LHCN-M2 (cell line): Measurements from ENCODE around the gene LUC7L3. TPM values are rescaled to one million over a fixed set of nuclear protein-coding genes. Genes with fewer than 3 reads are reported as not detected.
"Not testable (repeated sequence)": the region's sequence is repeated elsewhere in the genome, so short reads cannot be mapped to it uniquely, and the experiment has no call there.

Source experiments
- DNase-seq: peaks from one replicate; pipeline ENCODE4 v3.0.0-alpha.2; 2012; ENCODE audit warnings: low read depth
- total RNA-seq: library from RNA; depleted of rRNA; stranded (reverse); fragments of >200 nt; gene quantifications from 2 replicates; pipeline ENCODE4 v1.2.3, GENCODE V29; 2014

The LUC7L3 gene
- total RNA-seq, 1 experiment from 2014 or later = 44.8 TPM

- DNase-seq = peak; percentile 43
These were observed 11.1 kb upstream of the LUC7L3 start for GRCh38 chr17:50708050-50709000.

DNA sequence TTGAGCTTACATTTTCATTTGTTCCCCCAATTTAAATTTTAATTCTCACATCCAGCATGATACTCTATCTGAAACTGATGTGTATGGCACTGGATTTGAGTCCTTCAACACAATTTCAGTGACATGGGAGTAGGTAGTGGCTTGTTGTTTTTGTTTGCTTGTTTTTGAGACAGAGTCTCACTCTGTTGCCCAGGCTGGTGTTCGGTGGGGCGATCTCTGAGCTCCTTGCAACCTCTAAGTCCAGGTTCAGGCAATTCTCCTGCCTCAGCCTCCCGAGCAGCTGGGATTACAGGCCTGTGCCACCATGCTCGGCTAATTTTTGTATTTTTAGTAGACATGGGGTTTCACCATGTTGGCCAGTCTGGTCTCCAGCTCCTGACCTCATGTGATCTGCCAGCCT, 10.3 kb upstream of the LUC7L3 start:
- not testable (repeated sequence) for DNase-seq

DNA sequence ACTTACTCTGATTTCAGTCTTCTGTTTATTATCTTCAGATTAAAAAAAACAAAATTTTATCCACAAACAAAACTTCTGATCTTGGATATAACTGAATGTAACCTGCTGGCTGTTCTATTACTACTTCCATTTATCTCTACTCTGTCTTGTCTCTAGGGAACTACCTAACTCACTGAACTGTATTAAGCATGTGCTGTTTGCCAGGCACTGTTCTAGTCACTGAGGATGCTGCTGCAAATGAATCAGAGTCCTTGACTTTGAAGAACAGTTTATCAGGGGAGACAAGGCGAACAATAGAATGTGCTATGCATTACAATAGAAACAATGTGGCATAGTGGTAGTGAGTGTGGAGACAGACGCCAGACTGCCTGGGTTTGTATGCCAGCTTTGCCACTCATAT, 9.4 kb upstream of the LUC7L3 start:
- no peak for DNase-seq

GRCh38 chr17:50710650-50711049, 8.8 kb upstream of the LUC7L3 start:
- DNase-seq = no peak

DNA sequence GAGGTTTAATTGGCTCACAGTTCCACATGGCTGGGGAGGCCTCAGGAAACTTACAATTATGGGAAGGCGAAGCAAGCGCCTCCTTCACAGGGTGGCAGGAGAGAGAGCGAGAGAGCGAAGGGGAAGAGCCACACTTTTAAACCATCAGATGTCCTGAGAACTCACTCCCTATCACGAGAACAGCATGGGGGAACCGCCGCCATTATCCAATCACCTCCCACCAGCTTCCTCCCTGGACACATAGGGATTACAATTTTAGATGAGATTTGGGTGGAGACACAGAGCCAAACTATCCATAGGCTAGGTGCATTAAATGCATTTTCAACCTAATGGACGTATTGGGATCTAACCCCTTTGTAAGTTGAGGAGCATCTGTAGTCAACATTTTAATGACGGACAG, 6.8 kb upstream of the LUC7L3 start:
- DNase-seq = no peak

DNA sequence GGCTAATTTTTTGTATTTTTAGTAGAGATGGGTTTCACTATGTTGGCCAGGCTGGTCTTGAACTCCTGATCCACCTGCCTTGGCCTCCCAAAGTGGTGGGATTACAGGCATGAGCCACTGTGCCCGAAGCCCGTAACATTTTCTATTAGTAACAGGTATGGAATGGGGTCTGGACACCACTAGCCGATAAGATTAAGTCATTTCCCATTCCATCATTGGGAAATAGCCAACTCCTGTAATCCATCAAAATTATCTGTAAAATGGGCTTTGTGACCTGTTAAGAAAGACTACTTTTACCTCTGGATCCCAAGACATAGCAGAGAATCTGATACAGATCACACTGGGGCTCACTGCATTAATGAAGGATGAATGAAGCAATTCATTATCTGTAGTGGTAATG, 3.9 kb upstream of the LUC7L3 start:
- DNase-seq = no peak

GRCh38 chr17:50719924-50720794, 756 bp downstream of the LUC7L3 start:
- no peak for DNase-seq

- DNase-seq = no peak
These were observed 2.0 kb downstream of the LUC7L3 start for GRCh38 chr17:50721194-50722010.

GRCh38 chr17:50722746-50723145, 3.3 kb downstream of the LUC7L3 start:
- DNase-seq = no peak

DNA sequence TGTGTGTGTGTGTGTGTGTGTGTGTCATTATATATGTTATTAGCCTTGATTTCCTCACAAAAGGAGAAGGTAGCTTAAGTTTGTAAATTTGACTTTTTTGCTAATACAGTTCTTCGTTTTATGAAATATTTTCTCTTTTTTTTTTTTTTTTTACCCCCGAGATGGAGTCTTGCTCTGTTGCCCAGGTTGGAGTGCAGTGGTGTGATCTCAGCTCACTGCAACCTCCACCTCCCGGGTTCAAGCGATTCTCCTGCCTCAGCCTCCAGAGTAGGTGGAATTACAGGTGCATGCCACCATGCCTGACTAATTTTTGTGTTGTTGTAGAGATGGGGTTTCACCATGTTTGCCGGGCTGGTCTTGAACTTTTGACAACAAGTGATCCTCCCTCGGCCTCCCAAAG, 5.2 kb downstream of the LUC7L3 start:
- DNase-seq = not testable (repeated sequence)

DNA sequence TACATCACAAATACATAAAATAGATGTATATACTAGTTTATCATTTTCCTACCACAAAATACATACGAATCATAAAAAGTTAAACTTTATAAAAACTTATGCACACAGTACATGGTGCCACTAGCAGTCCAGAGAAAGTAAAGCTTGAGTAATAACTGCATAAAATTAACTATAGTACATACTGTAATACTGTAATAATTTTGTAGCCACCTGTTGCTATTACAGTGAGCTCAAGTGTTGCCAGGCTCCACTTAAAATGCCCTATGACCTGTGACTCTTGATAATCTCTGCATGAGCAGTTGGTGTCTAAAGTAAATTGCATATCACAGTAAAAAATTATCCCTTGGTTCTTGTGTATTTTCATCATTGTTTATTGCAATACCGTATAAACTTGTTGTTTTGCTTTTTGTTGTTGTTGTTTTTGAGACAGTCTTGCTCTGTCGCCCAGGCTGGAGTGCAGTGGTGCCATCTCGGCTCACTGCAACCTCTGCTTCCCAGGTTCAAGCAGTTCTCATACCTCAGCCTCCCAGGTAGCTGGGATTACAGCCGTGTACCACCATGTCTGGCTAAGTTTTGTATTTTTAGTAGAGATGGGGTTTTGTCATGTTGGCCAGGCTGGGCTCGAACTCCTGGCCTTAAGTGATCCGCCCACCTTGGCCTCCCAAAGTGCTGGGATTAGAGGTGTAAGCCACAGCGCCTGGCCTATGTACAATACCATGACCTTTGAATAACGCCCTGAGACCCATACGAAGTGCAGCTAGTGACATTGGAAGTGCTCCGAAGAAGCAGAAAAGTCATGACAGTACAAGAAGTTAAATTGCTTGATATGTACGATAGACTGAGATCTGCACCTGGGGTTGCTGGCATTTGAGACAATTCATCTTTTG, 6.6 kb downstream of the LUC7L3 start:
- DNase-seq = peak; percentile 55

DNA sequence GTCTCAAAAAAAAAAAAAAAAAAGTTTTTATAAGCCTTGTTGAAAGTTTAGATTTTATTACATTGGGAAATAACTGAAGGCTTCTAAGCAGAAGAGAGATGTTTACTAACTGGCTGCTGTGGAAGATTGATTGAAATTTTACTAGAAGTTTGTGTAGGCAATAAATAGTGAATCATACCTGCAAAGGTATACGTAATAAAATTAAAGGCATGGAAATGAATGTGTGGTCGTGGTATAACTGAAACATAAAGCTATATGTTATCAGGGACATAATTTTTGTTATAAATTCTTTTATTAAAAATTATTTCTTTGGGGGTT, 8.7 kb downstream of the LUC7L3 start:
- DNase-seq = no peak

DNA sequence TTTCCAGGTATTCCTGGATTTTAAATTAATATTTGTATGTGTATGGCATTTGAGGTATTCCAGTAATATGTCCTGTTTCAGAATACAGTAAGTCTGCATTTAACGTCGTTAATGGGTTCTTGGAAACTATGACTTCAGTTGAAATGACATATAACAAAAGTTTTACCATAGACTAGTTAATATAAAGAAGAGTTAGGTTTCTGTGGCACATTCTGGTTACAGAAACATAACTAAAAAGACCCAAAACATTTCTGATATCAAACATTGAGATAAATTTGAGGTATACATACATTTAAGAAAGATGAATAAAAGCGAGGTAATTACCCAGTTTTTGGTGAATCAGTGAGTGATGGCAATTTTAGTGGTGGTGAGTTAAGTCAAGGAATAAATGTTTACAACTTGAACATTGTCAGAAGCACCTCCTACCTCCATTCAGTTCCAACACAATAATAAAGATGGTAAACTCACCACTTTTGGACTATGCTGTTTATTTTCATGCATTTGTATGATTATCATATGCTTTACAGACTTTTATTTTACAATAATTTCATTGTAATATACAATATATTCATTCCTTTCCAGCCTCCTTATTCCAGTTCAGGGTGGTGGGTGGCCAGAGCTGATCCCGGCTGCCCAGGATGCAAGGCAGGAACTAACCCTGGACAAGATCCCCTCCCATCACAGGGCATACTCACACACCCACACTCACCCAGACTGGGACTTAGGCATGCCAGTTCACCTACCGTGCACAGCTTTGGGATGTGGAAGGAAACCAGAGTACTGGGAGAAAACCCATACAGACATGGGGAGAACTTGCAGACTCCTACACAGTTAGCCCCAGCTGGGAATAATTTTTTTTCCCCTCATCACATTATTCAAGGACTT, 9.7 kb downstream of the LUC7L3 start:
- no peak for DNase-seq

DNA sequence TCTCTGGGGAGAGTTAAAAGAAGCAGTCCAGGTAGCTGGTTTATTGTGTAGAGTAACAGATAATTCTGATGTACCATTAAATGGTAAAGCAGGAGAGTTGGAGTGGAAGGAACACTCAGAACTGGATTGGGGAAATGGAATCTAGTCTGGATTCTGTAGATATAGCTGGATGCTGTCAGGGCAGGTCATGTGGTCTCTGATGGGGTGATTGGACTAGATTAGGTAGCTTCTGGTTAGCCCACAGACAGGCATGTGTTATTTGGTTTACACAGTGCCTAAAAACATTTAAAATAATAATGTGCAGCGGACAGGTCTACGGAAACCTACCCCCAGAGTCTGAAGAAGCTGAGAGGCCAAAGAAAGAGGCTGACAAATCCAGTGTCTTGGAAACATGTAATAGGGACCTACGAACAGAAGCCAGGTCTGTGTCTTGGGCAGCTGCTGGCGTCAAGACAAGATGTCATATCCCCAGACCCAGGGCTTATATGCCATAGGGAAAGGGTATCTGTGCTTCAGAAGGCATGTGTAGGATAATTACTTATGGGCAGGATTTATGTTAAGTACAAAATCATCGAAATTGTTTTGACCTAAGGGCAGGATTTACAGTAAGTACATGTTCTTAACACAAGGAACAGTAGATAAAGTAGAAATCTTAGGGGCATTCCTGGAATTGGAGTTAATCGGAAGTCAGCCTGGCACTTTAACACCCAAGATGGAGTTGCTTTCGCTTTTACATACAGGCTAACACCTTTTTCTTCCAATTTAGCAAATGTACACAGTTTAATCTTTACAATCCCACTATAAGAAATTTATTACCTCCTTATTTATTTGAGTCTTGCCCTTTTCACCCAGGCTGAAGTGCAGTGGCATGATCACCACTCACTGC, 12.4 kb downstream of the LUC7L3 start:
- DNase-seq = no peak

GRCh38 chr17:50735287-50735686, 15.9 kb downstream of the LUC7L3 start:
- no peak for DNase-seq

GRCh38 chr17:50737118-50737698, 17.8 kb downstream of the LUC7L3 start:
- DNase-seq = no peak

GRCh38 chr17:50739098-50739497, 19.7 kb downstream of the LUC7L3 start:
- no peak for DNase-seq

- DNase-seq = no peak
These were observed 26.2 kb downstream of the LUC7L3 start for GRCh38 chr17:50745631-50746030.
